AG09309 (cell line): ENCODE results near the gene ABCF2.

ENCODE experiments used
- DNase-seq: peaks from one replicate; pipeline ENCODE4 v3.0.0-alpha.2; 2010; ENCODE audit warnings: low read depth
- H3K4me3 ChIP-seq: 2 replicates; pipeline ENCODE4 v1.5.1; 2011; ENCODE audit warnings: mild to moderate bottlenecking, low read depth, low read length, moderate library complexity; ENCODE audit not compliant: control insufficient read depth
- TF ChIP-seq, protein P1 (sequence below): IDR thresholded peaks from 2 replicates; pipeline ENCODE4 v1.5.1; 2011; ENCODE audit warnings: mild to moderate bottlenecking, low read depth, low read length, inconsistent platforms; ENCODE audit not compliant: insufficient read depth, control insufficient read depth; ENCODE audit errors: missing control alignments

The ABCF2 gene

DNA sequence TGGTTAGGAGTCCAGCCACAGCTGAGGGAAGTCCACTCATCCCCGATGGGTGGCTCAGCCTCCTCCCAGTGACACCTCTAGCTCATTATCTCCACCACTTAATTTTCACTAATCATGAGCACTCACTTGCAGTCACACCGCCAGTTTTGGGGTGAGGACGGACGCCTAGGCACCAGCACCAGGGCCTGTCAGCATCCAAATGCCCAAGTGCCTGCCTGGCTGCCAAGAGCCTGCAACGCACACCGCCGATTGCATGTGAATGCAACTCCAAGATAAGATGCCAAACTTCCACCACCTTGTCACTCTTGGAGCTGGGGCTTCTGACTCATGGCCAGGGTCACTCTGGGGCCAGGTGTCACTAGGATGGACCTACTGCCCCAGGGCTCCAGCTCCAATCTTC, 45.9 kb upstream of the ABCF2 start:
- DNase-seq, result no peak
- TF ChIP-seq, protein P1, sequence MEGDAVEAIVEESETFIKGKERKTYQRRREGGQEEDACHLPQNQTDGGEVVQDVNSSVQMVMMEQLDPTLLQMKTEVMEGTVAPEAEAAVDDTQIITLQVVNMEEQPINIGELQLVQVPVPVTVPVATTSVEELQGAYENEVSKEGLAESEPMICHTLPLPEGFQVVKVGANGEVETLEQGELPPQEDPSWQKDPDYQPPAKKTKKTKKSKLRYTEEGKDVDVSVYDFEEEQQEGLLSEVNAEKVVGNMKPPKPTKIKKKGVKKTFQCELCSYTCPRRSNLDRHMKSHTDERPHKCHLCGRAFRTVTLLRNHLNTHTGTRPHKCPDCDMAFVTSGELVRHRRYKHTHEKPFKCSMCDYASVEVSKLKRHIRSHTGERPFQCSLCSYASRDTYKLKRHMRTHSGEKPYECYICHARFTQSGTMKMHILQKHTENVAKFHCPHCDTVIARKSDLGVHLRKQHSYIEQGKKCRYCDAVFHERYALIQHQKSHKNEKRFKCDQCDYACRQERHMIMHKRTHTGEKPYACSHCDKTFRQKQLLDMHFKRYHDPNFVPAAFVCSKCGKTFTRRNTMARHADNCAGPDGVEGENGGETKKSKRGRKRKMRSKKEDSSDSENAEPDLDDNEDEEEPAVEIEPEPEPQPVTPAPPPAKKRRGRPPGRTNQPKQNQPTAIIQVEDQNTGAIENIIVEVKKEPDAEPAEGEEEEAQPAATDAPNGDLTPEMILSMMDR, result no peak
- no peak overlapping the region for H3K4me3 ChIP-seq

GRCh38 chr7:151272405-151272804, 45.4 kb upstream of the ABCF2 start:
- DNase-seq, result no peak
- no peak overlapping the region for H3K4me3 ChIP-seq
- TF ChIP-seq, protein P1, result no peak

GRCh38 chr7:151271699-151272355, 44.8 kb upstream of the ABCF2 start:
- TF ChIP-seq, protein P1, result no peak
- DNase-seq, result no peak
- no peak overlapping the region for H3K4me3 ChIP-seq

GRCh38 chr7:151269511-151269910, 42.5 kb upstream of the ABCF2 start:
- H3K4me3 ChIP-seq, result no peak overlapping the region
- DNase-seq, result no peak
- TF ChIP-seq, protein P1, result no peak

GRCh38 chr7:151265351-151265931, 38.4 kb upstream of the ABCF2 start:
- no peak overlapping the region for H3K4me3 ChIP-seq
- no peak for DNase-seq
- TF ChIP-seq, protein P1, result no peak

DNA sequence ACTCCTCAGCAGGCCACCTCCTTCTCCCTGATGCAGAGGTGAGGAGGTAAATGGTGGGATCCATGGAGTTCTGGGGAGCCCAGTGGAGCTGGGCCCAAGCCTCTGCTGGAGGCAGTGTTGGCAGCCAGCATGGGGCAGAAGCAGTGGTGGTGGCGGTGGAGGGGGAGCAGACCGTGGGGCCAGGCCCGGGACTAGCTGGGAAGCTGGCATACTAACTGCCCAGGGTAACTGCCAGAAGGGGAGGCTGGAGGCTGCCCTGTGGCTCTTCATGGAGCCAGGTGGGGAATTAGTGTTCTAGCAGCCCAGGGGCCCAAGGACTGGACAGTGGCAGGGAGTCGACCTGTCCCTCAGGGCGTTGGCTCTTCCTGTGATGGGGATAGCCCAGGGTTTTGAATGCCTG, 37.6 kb upstream of the ABCF2 start:
- DNase-seq, result no peak
- H3K4me3 ChIP-seq, result no peak overlapping the region
- TF ChIP-seq, protein P1, result no peak
